Measurements from ENCODE around the gene AUH.

- no peak for TF ChIP-seq EZH2 (IDR thresholded peaks at IDR 0.05; ENCODE audit: borderline replicate concordance, insufficient read depth, low read depth, low read length, poor library complexity, severe bottlenecking)
- no peak for TF ChIP-seq CTCF (IDR thresholded peaks at IDR 0.05)
Measured at GRCh38 chr9:91245431-91246313, 116.0 kb downstream of the AUH start.

Data from B cell (primary cell).